ENCODE data around the gene MINDY4.

GRCh38 chr7:30814700-30815387 lies 43.6 kb downstream of the MINDY4 start:
- TF ChIP-seq CTCF (IDR thresholded peaks at IDR 0.05; ENCODE audit: low read depth, low read length, missing input control): no peak
- no peak for TF ChIP-seq REST (IDR thresholded peaks at IDR 0.05)
- no peak for TF ChIP-seq MAX (IDR thresholded peaks at IDR 0.05)
- no peak for TF ChIP-seq HNF4A (conservative IDR thresholded peaks at IDR 0.05)
- no peak for TF ChIP-seq ATF3 (IDR thresholded peaks at IDR 0.05)
- no peak for TF ChIP-seq GABPA (IDR thresholded peaks at IDR 0.05 in 1 of 2, conservative IDR thresholded peaks at IDR 0.05 in 1 of 2)
- TF ChIP-seq RAD21 (IDR thresholded peaks at IDR 0.05): no peak
- TF ChIP-seq FOXA1 (IDR thresholded peaks at IDR 0.05): no peak
- no peak for TF ChIP-seq NR2F2 (IDR thresholded peaks at IDR 0.05)
- no peak for TF ChIP-seq ZBTB33 (IDR thresholded peaks at IDR 0.05)
- no peak for TF ChIP-seq TAF1 (conservative IDR thresholded peaks at IDR 0.05)
- no peak for TF ChIP-seq EGR1 (IDR thresholded peaks at IDR 0.05; ENCODE audit: low read depth in 2 of 2)
